Spinal cord (tissue), 10 donors: ENCODE measurements around the gene LEO1. TPM values are rescaled to one million over a fixed set of nuclear protein-coding genes. Genes with fewer than 3 reads are reported as not detected.
A peak's percentile ranks its signal among the peaks of the same experiment; 100 is the strongest.

Experiments
- DNase-seq, 6 donors: peaks; one replicate each; pipeline versions ENCODE4 v3.0.0 to v3.0.0-alpha.2; 2013 to 2015; ENCODE audit warnings: low spot score in 6 of 6, low read depth in 4 of 6
- H3K27ac ChIP-seq: one replicate; pipeline ENCODE4 v1.5.1; 2013; ENCODE audit warnings: low read depth, low read length, control low read depth
- H3K27me3 ChIP-seq: one replicate; pipeline ENCODE4 v1.6.1; 2013; ENCODE audit warnings: low read length; ENCODE audit not compliant: control insufficient read depth, insufficient read depth
- H3K36me3 ChIP-seq: one replicate; pipeline ENCODE4 v1.6.1; 2013; ENCODE audit warnings: low read length; ENCODE audit not compliant: control insufficient read depth, insufficient read depth
- H3K4me1 ChIP-seq: one replicate; pipeline ENCODE4 v1.6.1; 2013; ENCODE audit warnings: low read length; ENCODE audit not compliant: control insufficient read depth, insufficient read depth
- H3K4me3 ChIP-seq: one replicate; pipeline ENCODE4 v1.5.1; 2013; ENCODE audit warnings: low read depth, low read length, control low read depth
- H3K9me3 ChIP-seq: one replicate; pipeline ENCODE4 v1.6.1; 2013; ENCODE audit warnings: low read length; ENCODE audit not compliant: control insufficient read depth, insufficient read depth
- WGBS: methylation state at CpG from one replicate; pipeline ENCODE4 v1.1.5; 2013; ENCODE audit warnings: missing lambda C conversion rate; ENCODE audit not compliant: insufficient coverage; 5-methylcytosine and 5-hydroxymethylcytosine counted together
- long read RNA-seq, 4 donors: transcript quantifications; one replicate each; lab custom pipeline, GENCODE V29; 2026
- polyA plus RNA-seq, 2 donors: library from polyadenylated mRNA; unstranded; fragments of 120-200 nt; gene quantifications; one replicate each; pipeline ENCODE4 v1.2.1, GENCODE V29; 2013; ENCODE audit not compliant: insufficient read length in 2 of 2
- total RNA-seq, 2 donors: library from RNA; depleted of rRNA in 1 of 2; stranded (reverse); fragments of 120-200 nt in 1 of 2; fragments of >200 nt in 1 of 2; gene quantifications; one replicate each; pipeline versions ENCODE4 v1.2.3 to v1.2.4, GENCODE V29; 2013 to 2014
- donor health status: healthy.

LEO1 gene
- total RNA-seq (10 to 100 TPM; 26.4 to 29.7 TPM), polyA plus RNA-seq (10 to 100 TPM; 29.0 to 30.0 TPM)
- long read RNA-seq, donor 1, transcript LEO1-201 (12 exons, 2,193 nt) = major isoform, 10 of 10 reads
- long read RNA-seq, donor 1, partial matches to known transcripts = 0 of 10 reads
- long read RNA-seq, donor 1, other reads (novel, unspliced or antisense) = 0 of 10 reads
- long read RNA-seq, donor 2, partial matches to known transcripts = 0 of 1 reads
- long read RNA-seq, donor 2, other reads (novel, unspliced or antisense) = 0 of 1 reads
- long read RNA-seq, donor 3, partial matches to known transcripts = 0 of 2 reads
- long read RNA-seq, donor 3, other reads (novel, unspliced or antisense) = 0 of 2 reads
- long read RNA-seq, donor 4, partial matches to known transcripts = 0 of 1 reads
- long read RNA-seq, donor 4, other reads (novel, unspliced or antisense) = 0 of 1 reads

DNA sequence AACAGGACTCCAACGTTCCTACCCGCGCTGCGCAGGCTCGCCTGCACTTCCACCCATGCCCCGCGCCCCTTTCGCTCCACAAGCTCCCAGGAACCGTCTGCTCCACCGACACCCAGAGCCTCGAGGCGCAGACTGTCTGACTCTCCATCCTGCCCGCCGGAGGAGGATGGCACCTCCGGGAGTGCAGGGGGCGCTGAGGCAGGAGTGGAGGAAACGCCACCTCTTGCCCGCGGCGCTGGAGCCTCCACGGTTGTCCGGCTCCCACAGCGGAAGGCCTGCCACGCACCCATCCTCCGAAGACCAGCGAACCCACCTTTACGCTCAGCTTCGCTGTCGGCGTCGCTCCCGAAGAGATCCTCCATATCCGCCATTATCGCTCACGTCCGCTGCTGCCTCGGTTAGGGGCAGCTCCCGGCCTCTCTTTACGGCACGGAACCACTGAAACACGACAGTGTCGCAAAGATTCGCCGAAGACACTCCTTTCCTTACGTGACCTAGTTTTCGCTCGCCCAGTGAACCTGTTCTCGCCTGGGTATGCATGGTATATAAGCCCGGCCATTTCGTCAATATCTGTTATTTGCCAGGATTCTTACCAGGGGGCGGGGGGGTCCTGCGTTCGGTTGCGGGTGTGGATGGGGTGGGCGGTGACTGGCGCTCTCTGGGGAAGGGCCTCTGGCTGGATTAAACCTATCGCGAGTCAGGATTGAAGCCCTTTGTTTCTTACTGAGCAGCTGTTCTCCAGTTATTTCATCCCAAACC is at the start of gene LEO1:
TSS of gene LEO1 (minus strand) at position 404 of the 759 bp plus-strand sequence. CDS start at position 371, 33 bp downstream.
- Histone ChIP-seq H3K9me3 (no peaks in the 10 kb centered on the region), H3K36me3 (no peaks in the 10 kb centered on the region), H3K27ac (peak within 1 kb of the TSS; percentile 96), H3K4me1 (peaks cover 12% of the 10 kb centered on the region), H3K4me3 (peak within 1 kb of the TSS; percentile 96), H3K27me3 (no peaks in the 10 kb centered on the region)
- under 1% methylated on average over 56 of the region's 58 CpGs for WGBS
- peak; percentile 88 to 99 (median 93) for DNase-seq

DNA sequence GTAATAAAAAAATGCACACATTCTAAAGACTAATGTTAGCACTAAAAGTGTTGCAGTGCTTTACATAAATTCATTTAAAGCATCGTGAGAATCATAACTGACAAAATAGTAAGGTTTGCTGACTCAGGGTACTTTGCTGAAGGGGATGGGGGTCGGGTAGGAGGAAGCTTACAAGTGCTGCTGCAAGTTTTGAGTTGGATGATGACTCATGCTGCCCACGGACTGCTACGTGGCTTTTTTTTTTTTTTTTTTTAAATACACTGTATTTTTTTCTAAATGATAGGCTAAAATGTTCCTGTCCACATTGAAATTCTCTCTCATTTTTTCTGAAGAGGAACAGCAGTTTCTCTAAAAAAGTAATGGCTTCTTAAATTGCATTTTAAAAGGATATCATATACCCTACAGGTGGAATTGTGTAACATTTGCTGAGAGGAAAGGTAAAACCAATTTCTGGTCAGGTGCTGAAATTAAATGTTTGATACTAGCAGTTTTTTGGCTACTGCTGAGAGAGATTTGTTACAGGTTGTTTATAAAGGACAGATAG is 49.6 kb upstream of the LEO1 start:
- Histone ChIP-seq H3K36me3 (no peaks in the 10 kb centered on the region), H3K9me3 (no peaks in the 10 kb centered on the region), H3K27me3 (no peaks in the 10 kb centered on the region), H3K4me3 (no peak overlapping the region), H3K4me1 (peaks cover 17% of the 10 kb centered on the region), H3K27ac (peak overlapping the region; percentile 94)
- DNase-seq = peak in 2 of 6 donors; percentile 29 to 41
- 0% methylated on average over 2 of the region's 4 CpGs for WGBS

DNA sequence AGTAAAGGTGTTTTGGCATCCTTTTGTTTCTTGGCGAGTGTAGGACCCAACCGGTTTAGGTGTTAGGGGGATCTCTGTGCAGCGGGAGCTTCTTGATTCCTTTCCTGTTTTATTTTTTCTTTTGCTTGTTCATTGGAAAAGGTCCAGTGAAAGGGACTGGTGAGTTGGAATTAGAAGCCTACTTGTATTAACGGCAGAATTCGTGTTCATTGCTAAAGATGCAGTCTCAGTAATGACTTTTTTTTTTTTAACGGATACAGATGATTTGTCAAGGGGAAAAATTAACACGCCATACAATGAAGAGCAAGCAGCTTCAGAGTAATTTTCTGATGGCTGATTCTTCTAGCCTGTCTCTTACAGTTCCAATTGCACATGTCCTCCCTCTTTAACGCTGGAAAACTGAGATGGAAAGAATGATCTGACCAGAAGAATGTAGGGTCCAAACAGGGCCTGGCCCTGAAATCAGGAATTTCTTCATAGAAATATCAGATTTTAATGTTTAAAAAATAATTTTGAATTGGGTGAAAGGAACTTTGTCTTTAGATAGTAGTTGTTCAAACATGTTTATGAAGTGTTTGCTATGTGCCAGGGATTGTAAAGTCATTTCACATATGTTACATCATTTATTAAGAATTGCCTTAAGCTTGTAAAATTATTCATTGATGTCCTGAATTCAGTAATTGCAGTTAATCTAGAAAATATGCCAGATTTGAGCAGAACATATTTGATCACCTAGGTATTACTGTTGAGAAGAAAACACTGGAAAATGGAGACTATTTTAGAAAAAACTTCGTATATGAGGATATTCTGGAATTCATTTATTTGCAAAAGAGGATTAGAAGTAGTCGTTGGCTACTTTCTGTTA is 48.9 kb upstream of the LEO1 start:
- Histone ChIP-seq H3K4me3 (peak overlapping the region; percentile 71), H3K4me1 (peaks cover 17% of the 10 kb centered on the region), H3K36me3 (no peaks in the 10 kb centered on the region), H3K27me3 (no peaks in the 10 kb centered on the region), H3K27ac (peak overlapping the region; percentile 94), H3K9me3 (no peaks in the 10 kb centered on the region)
- 0% methylated on average over 5 of the region's 10 CpGs for WGBS
- DNase-seq = peak in 1 of 6 donors; percentile 64

DNA sequence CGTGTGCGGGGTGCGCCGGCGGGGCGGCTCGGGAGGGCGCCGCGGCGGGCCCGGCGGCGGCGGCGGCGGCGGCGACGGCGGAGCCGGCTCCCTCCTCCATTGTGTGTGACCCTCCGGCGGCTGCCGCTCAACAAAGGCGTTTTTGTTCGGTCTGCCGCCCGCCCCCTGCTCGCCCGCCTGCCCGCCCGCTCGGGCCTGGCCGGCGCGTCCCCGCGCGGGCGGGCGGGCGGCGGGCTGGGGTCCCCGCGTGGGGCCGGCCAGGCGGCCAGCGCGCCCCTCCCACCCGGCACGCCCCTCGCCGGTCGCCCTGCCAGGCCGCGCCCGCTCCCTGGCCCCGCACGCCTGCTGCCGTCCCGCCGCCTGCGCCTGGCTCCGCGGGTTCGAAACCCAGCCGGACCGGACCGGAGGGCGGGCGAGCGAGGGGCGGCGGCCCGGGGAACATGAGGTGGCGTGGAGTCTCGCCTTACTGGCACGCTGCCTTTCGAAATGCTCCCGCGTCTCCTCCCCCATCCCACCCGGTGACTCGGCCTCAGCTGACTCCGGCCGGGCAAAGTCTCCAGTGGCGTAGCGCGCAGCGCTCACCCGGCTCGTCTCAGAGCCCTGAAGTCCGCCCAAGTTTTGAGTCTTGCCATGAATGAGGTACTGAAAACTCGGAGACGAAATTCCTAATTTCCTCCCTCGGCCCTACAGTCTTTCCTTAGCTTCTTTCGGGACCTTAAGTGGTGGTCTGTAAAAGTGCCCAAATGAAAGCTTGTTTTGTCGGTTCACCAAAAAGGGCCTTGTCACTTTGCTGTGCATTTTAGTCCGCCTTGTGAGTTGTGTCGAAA is 48.0 kb upstream of the LEO1 start:
- Histone ChIP-seq H3K9me3 (no peaks in the 10 kb centered on the region), H3K4me3 (peak overlapping the region; percentile 71), H3K4me1 (peaks cover 17% of the 10 kb centered on the region), H3K36me3 (no peaks in the 10 kb centered on the region), H3K27ac (peak overlapping the region; percentile 97), H3K27me3 (no peaks in the 10 kb centered on the region)
- WGBS = under 1% methylated on average over 96 of the region's 100 CpGs
- peak in 2 of 6 donors; percentile 83 to 87 for DNase-seq

DNA sequence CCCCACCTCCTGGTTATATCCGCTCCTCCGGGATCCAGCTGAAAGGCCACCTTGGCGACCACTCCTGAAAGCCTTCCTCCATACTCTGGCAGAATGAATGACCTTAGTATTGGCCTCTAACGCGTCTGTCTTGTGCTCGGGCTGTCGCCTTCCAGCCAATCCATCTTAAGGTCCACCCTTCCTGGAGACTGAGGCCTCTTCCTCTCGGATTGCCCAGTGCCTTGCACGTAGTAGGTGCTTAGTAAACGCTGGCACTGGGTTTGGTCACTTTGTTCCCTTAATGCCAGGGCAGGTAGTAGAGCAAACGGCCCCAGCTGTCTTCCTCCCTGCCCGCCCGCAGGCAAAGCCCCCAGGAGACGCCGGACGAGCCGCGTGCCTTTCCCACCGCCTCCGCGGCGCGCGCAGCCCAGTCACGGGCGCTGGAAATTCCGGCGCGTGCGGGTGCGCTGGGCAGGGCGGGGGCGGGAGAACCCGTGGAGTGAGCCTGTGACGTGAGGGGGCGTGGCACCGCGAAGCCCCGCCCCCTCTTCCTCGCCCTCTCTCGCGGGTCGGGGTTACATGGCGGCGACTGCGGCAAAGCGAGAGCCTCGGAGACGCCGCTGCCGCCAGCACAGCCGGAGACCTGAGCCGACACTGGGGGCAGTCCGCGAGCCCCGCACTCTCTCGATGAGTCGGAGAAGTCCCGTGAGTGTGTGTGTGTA is 47.3 kb upstream of the LEO1 start, which contains the start of gene MAPK6:
TSS of gene MAPK6 (plus strand) at position 527 of the 701 bp plus-strand sequence. CDS start 27,242 bp downstream, outside the sequence.
- no peaks in the 10 kb centered on the region for H3K9me3 ChIP-seq
- H3K4me1 ChIP-seq = peaks cover 17% of the 10 kb centered on the region
- H3K27me3 ChIP-seq = no peaks in the 10 kb centered on the region
- peak; percentile 86 to 98 (median 91) for DNase-seq
- H3K4me3 ChIP-seq = peak within 1 kb of the TSS; percentile 71
- H3K36me3 ChIP-seq = no peaks in the 10 kb centered on the region
- H3K27ac ChIP-seq = peak within 1 kb of the TSS; percentile 97
- 5% methylated on average over 58 of the region's 59 CpGs for WGBS

DNA sequence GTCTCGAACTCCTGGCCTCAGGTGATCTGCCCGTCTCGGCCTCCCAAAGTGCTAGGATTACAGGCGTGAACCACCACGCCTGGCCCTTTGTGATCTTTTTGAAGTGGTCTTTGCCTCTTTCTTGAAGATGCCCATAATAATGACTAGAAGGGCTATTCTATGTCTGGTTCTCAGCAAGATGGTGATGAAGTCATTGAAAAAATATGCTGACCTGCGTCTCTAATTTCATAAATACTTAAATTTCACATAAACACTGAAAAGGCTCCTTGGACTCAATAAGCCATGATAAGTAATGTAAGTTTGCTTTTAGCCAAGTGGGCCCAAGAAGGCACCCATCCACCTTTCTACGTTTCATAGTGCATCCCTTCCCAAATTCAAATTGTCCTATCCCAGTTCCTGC is 46.7 kb upstream of the LEO1 start:
- Histone ChIP-seq H3K36me3 (no peaks in the 10 kb centered on the region), H3K27me3 (no peaks in the 10 kb centered on the region), H3K4me3 (no peak overlapping the region), H3K9me3 (no peaks in the 10 kb centered on the region), H3K4me1 (peaks cover 13% of the 10 kb centered on the region), H3K27ac (peak overlapping the region; percentile 97)
- no peak for DNase-seq
- WGBS = 97% methylated on average over 3 of the region's 7 CpGs

DNA sequence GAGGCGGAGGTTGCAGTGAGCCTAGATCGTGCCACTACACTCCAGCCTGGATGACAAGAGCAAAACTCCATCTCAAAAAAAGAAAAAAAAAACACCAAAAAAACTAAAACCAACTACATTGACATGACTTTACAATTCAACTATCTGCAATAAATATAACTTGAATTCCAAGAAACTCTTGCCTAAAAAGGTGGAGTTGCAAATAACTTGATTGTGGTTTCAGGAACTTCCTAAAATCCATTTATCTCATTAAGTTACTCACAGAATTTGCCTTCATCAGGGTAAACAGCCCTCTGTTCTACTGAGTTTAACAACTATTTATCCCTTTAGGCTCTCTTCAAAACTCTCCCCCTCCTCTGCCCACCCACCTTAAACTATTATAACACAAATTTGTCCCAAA is 44.7 kb upstream of the LEO1 start:
- H3K4me1 ChIP-seq = peaks cover 6% of the 10 kb centered on the region
- no peaks in the 10 kb centered on the region for H3K36me3 ChIP-seq
- no peak overlapping the region for H3K4me3 ChIP-seq
- H3K27ac ChIP-seq = no peak overlapping the region
- H3K27me3 ChIP-seq = no peaks in the 10 kb centered on the region
- H3K9me3 ChIP-seq = no peaks in the 10 kb centered on the region
- no peak for DNase-seq
- WGBS = no CpG with 5 or more reads among the region's 2 CpGs

DNA sequence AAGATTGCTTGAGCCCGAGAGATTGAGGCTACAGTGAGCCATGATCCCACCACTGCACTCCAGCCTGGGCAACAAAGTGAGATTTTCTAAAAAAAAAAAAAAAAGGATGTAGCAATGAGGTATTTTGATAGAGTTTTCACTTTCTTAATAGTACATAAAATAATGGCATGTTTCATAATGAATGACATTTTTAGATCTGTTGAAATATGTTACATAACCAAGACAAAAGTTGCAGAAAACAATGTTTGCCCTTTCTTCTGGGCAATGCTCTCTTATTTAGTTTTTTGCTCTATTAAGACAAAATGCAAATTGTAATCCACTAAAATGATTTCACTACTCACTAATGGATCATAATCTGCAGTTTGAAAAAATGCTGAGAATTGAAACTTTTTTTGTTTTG is 43.0 kb upstream of the LEO1 start:
- no CpG with 5 or more reads among the region's 1 CpG for WGBS
- H3K4me3 ChIP-seq = no peak overlapping the region

More for the DNA sequence above, 43.0 kb upstream of the LEO1 start:
- H3K27ac ChIP-seq = no peak overlapping the region
- H3K4me1 ChIP-seq = peaks cover 9% of the 10 kb centered on the region
- no peaks in the 10 kb centered on the region for H3K9me3 ChIP-seq
- H3K36me3 ChIP-seq = no peaks in the 10 kb centered on the region
- no peaks in the 10 kb centered on the region for H3K27me3 ChIP-seq
- DNase-seq = no peak
